GM12872 (cell line): ENCODE measurements around the gene FUBP1.

Experiments used
- TF ChIP-seq, protein P1 (sequence below): IDR thresholded peaks from 3 replicates; pipeline ENCODE4 v1.5.1; 2011; ENCODE audit warnings: low read depth, mild to moderate bottlenecking, low read length, moderate library complexity; ENCODE audit not compliant: insufficient read depth

The FUBP1 gene

DNA sequence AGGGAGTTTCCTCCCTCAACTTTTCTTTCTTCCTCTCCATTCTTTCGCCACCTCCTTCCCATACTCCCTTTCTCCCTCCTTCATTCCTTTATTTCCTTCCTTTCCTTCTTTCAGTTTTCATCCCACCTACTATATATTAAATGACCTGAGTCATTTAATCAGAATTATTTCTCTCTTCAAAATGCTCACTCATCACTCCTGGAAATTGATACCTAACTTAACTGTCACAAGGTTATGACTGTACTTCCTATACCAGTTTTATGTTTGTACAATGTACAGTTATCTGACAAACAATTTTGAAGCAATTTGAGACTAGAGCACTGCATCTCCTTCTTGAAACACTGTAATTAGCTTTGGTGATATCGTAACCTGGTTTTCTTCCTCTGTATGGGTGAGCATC, 49.1 kb downstream of the FUBP1 start:
- TF ChIP-seq, protein P1, sequence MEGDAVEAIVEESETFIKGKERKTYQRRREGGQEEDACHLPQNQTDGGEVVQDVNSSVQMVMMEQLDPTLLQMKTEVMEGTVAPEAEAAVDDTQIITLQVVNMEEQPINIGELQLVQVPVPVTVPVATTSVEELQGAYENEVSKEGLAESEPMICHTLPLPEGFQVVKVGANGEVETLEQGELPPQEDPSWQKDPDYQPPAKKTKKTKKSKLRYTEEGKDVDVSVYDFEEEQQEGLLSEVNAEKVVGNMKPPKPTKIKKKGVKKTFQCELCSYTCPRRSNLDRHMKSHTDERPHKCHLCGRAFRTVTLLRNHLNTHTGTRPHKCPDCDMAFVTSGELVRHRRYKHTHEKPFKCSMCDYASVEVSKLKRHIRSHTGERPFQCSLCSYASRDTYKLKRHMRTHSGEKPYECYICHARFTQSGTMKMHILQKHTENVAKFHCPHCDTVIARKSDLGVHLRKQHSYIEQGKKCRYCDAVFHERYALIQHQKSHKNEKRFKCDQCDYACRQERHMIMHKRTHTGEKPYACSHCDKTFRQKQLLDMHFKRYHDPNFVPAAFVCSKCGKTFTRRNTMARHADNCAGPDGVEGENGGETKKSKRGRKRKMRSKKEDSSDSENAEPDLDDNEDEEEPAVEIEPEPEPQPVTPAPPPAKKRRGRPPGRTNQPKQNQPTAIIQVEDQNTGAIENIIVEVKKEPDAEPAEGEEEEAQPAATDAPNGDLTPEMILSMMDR = no peak

DNA sequence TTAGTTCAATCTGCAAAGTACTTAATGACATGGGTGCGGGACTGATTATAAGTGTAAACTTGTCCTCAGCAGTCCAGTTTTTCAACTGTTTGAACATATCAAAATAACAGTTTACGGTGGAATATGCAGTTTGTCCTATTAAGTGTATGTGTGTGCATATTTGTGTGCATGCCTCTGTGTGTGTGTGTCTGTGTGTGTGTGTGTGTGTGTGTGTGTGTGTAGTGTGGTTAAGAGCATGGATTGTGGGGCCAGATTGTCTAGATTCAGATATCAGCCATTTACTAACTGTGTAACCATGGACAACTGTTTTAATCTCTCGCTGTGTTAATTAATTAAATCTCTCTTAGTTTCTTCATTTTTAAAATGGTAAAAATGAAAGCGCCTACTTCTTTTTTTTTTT, 51.5 kb downstream of the FUBP1 start:
- TF ChIP-seq, protein P1 = no peak

DNA sequence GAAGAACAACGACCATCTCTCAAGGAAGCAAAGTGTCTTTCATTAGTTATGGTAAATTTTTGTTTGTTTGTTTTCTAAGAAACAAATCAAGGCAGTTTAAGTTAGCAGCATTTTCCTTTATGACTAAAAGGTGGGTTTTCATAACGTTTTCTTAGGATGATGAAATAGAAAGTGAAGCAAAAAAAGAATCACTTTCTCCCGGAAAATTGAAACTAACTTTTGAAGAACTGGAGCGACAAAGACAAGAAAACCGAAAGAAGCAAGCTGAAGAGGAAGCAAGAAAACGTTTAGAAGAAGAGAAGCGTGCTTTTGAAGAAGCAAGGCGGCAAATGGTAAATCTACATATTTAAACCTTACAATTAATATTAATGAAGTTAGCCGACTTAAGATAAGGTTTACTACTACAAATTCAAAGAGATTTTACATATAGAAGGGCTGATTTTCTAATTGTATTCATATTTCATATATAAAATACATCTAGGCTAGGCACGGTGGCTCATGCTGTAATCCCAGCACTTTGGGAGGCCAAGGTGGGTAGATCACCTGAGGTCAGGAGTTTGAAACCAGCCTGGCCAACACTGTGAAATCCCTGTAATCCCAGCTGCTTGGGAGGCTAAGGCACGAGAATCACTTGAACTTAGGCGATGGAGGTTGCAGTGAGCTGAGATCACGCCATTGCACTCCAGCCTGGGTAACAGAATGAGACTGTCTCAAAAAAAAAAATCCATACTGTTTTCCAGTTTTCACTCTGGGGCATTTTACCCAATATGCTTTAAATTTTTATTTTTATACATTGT, 52.1 kb downstream of the FUBP1 start:
- TF ChIP-seq, protein P1 = no peak

DNA sequence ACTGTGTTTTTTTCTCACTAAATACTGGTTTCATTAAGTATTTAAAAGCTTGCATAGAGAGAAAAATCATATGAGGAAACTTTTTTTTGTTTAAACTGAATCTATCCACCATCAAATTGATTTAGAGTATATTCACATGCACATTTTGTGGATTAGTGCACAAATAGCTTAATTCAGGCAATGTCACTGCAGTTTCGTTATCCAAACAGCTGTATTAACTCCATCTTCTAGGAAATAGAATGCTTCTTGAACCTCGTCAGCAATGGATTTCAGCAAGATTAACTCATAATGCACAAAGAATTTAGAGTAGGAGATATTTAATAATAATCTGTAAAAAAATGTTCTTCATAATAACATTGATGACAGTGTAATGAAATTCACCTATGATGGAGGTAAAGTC, 52.9 kb downstream of the FUBP1 start:
- TF ChIP-seq, protein P1 = no peak

DNA sequence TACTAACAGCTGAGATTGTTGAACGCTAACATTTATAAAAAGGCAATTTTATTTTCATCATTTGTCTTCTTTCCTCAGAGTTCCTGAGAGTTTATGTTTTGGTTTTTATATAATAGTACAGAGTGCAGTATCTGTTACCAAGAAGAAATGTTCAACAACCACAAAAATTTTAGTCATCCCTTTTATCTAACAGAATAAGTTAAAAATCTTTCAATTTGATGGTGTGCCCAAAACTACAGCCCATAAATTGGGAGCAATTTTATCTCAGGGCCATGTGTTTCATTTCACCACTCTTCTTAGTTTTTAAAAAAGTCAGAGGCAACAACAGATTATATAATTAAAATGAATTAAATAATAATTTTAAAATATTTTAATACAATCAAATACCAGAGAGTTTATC, 53.4 kb downstream of the FUBP1 start:
- TF ChIP-seq, protein P1 = no peak

DNA sequence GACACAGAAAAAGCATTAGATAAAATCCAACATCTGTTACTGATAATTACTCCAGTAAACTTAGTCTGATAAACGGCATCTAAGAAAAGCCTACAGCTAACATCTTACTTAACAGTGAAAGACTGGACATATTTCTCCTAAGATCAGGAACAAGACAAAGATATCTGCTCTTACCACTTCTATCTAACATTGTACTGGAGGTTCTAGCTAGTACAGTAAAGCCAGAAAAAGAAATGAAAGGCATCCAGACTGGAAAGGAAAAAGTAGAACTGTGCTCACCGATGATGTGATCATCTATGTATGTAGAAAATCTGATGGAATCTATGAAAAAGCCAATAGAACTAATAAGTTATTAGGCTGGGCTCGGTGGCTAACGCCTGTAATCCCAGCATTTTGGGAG, 68.8 kb downstream of the FUBP1 start:
- TF ChIP-seq, protein P1 = no peak

DNA sequence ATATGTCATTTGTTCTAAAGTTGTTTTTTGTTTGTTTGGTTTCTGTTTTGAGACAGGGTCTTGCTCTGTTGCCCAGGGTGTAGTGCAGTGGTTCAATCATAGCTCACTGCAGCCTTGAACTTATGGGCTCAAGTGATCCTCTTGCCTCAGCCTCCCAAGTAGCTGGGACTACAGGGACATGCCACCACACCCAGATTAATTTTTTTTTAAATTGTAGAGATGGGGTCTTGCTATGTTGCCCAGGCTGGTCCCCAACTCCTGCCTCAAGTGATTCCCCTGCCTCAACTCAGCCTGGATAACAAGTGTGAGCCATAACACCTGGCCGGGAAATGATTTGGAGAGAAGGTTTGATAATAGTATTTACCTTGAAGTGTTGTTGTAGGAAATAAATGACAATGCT, 72.2 kb downstream of the FUBP1 start:
- TF ChIP-seq, protein P1 = no peak
